Activated CD8-positive, alpha-beta memory T cell treated with anti-CD3 and anti-CD28 coated beads for 24 hours (primary cell): Measurements from ENCODE around the gene UBE2G2.
"Not testable (repeated sequence)": the region's sequence is repeated elsewhere in the genome, so short reads cannot be mapped to it uniquely, and the experiment has no call there.

Experiments
- DNase-seq: peaks from one replicate; pipeline ENCODE4 v3.0.0-alpha.2; 2020

UBE2G2 gene

GRCh38 chr21:44835647-44835973 lies 34.0 kb upstream of the UBE2G2 start:
- no peak for DNase-seq

- DNase-seq: no peak
These were observed 33.5 kb upstream of the UBE2G2 start for GRCh38 chr21:44834951-44835646.

- no peak for DNase-seq
These were observed 32.8 kb upstream of the UBE2G2 start for GRCh38 chr21:44834231-44834950.

GRCh38 chr21:44833663-44834062 lies 32.0 kb upstream of the UBE2G2 start:
- no peak for DNase-seq

- not testable (repeated sequence) for DNase-seq
These were observed 31.1 kb upstream of the UBE2G2 start for GRCh38 chr21:44832516-44833255.

- DNase-seq: no peak
These were observed 29.7 kb upstream of the UBE2G2 start for GRCh38 chr21:44831227-44831860.

GRCh38 chr21:44829507-44830092 lies 28.0 kb upstream of the UBE2G2 start:
- no peak for DNase-seq

- DNase-seq: no peak
These were observed 26.9 kb upstream of the UBE2G2 start for GRCh38 chr21:44828362-44829056.

- no peak for DNase-seq
These were observed 21.6 kb upstream of the UBE2G2 start for GRCh38 chr21:44823179-44823660.

- no peak for DNase-seq
These were observed 21.0 kb upstream of the UBE2G2 start for GRCh38 chr21:44822484-44823178.

GRCh38 chr21:44820851-44821250 lies 19.2 kb upstream of the UBE2G2 start:
- no peak for DNase-seq

- no peak for DNase-seq
These were observed 17.9 kb upstream of the UBE2G2 start for GRCh38 chr21:44819283-44820243.

GRCh38 chr21:44818640-44819011 lies 17.0 kb upstream of the UBE2G2 start:
- no peak for DNase-seq

- peak; percentile 94 for DNase-seq
These were observed 16.5 kb upstream of the UBE2G2 start, which contains the start of gene SUMO3 for GRCh38 chr21:44817914-44818639. Gene SUMO3 (minus strand): TSS chr21:44818062. CDS start chr21:44817968, 94 bp downstream.

- peak; percentile 97 for DNase-seq
These were observed 15.9 kb upstream of the UBE2G2 start for GRCh38 chr21:44817506-44817880.

GRCh38 chr21:44816761-44817505 lies 15.3 kb upstream of the UBE2G2 start:
- DNase-seq: no peak

- no peak for DNase-seq
These were observed 14.4 kb upstream of the UBE2G2 start for GRCh38 chr21:44815852-44816628.

- DNase-seq: peak; percentile 52
These were observed 13.6 kb upstream of the UBE2G2 start for GRCh38 chr21:44815225-44815624.
